Endodermal cell (in vitro differentiated cells): ENCODE measurements around the gene RAB31. TPM values are rescaled to one million over a fixed set of nuclear protein-coding genes. Genes with fewer than 3 reads are reported as not detected.
A peak's percentile ranks its signal among the peaks of the same experiment; 100 is the strongest.

ENCODE experiments used
- DNase-seq: peaks from one replicate; pipeline ENCODE4 v3.0.0-alpha.2; 2017
- H3K27ac ChIP-seq: 2 replicates; pipeline ENCODE4 v1.5.1; 2013; ENCODE audit warnings: mild to moderate bottlenecking, low read depth, low read length, moderate library complexity
- H3K27me3 ChIP-seq: 2 replicates; pipeline ENCODE4 v1.6.1; 2013; ENCODE audit warnings: mild to moderate bottlenecking, low read length, moderate library complexity; ENCODE audit not compliant: insufficient read depth, control insufficient read depth, poor library complexity, severe bottlenecking
- H3K36me3 ChIP-seq: 2 replicates; pipeline ENCODE4 v1.7.0; 2013; ENCODE audit warnings: mild to moderate bottlenecking, low read length, moderate library complexity; ENCODE audit not compliant: control insufficient read depth, insufficient read depth
- H3K4me1 ChIP-seq: one replicate; pipeline ENCODE4 v1.7.0; 2013; ENCODE audit warnings: low read length; ENCODE audit not compliant: control insufficient read depth, insufficient read depth
- H3K4me3 ChIP-seq: 2 replicates; pipeline ENCODE4 v1.5.1; 2013; ENCODE audit warnings: mild to moderate bottlenecking, low read length, moderate library complexity
- H3K9ac ChIP-seq: 2 replicates; pipeline ENCODE4 v1.6.1; 2013; ENCODE audit warnings: mild to moderate bottlenecking, low read length, moderate library complexity; ENCODE audit not compliant: poor library complexity, severe bottlenecking; ENCODE audit errors: extremely low read depth
- H3K9me3 ChIP-seq: 2 replicates; pipeline ENCODE4 v1.6.1; 2013; ENCODE audit warnings: mild to moderate bottlenecking, low read length, moderate library complexity; ENCODE audit not compliant: control insufficient read depth
- H3K27ac Mint-ChIP-seq: 2 replicates; pipeline ENCODE4 v1.8.0; 2020; ENCODE audit warnings: mixed read lengths
- H3K27me3 Mint-ChIP-seq: 2 replicates; pipeline ENCODE4 v1.8.0; 2021; ENCODE audit warnings: mild to moderate bottlenecking, mixed read lengths; ENCODE audit not compliant: insufficient read depth
- H3K36me3 Mint-ChIP-seq: 2 replicates; pipeline ENCODE4 v1.8.0; 2020; ENCODE audit warnings: low read depth, mixed read lengths
- H3K4me1 Mint-ChIP-seq: 2 replicates; pipeline ENCODE4 v1.8.0; 2020; ENCODE audit warnings: mixed read lengths
- H3K4me3 Mint-ChIP-seq: 2 replicates; pipeline ENCODE4 v1.8.0; 2020; ENCODE audit warnings: mild to moderate bottlenecking, moderate library complexity, mixed read lengths
- H3K9me3 Mint-ChIP-seq: 2 replicates; pipeline ENCODE4 v1.8.0; 2020; ENCODE audit warnings: mild to moderate bottlenecking, mixed read lengths
- WGBS, 2 experiments: methylation state at CpG; one replicate each; pipeline versions ENCODE4 v1.1.5 to v1.1.7; 2013; ENCODE audit warnings: missing lambda C conversion rate in 2 of 2, mixed read lengths in 1 of 2; ENCODE audit not compliant: insufficient coverage in 1 of 2, insufficient read length in 1 of 2; 5-methylcytosine and 5-hydroxymethylcytosine counted together
- total RNA-seq, 2 donors: library from RNA; stranded (reverse); fragmentation: NEBNext Ultra II Directional in 1 of 2; extraction: Animal tissue kit (Norgen Biotek cat#: 25700) in 1 of 2; gene quantifications; 2 replicates in 1 of 2; 3 replicates in 1 of 2; pipeline ENCODE4 v1.2.1, GENCODE V29; 2021
- TF ChIP-seq, protein P1 (sequence below): fragments of 200-600 bp; sonication (generic); conservative IDR thresholded peaks from 2 replicates; pipeline ENCODE4 v1.5.0; 2021; ENCODE audit warnings: antibody characterized with exemption, mild to moderate bottlenecking

Gene RAB31
- total RNA-seq, 2 donors from 2014 or later = 11.7 to 20.3 TPM

DNA sequence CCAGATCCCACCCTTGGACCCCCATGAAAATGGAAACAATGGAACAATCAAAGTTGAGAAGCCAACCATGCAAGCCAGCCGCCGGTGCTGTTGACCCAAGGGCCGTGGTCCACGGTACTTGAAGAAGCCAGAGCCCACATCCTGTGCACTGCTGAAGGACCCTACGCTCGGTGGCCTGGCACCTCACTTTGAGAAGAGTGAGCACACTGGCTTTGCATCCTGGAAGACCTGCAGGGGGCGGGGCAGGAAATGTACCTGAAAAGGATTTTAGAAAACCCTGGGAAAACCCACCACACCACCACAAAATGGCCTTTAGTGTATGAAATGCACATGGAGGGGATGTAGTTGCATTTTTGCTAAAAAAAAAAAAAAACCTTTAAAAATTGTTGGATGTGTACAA lies 151.1 kb downstream of the RAB31 start:
- 94 to 96% methylated on average over 4 to 6 of the region's 7 CpGs for WGBS, 2 experiments

DNA sequence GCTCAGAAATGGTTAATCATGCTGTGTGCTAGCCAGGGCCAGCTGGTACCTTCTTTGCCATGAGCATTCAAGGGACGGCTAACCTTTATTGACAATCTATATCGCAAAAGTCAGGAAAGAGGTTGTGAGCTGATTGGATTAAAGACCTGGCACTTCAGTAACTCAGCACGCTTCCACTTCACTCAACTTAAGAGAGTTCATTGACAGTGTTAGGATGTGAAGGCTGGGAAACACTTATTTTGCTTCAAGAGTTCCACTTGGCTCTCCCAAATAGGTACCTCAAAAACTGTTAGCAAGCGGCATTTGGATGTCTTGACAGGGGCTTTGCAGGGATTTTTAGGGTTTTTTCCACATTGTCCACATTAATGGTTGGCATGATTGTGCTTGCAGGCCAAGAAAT lies 152.6 kb downstream of the RAB31 start:
- H3K27me3 Mint-ChIP-seq = no peaks in the 10 kb centered on the region
- H3K9me3 ChIP-seq = peaks cover 11% of the 10 kb centered on the region

More for the DNA sequence above, 151.1 kb downstream of the RAB31 start:
- Mint-ChIP-seq H3K4me3 (no peak overlapping the region), H3K4me1 (no peaks in the 10 kb centered on the region), H3K27ac (no peak overlapping the region), H3K9me3 (no peaks in the 10 kb centered on the region), H3K27me3 (no peaks in the 10 kb centered on the region), H3K36me3 (no peaks in the 10 kb centered on the region)
- Histone ChIP-seq H3K9ac (no peak overlapping the region), H3K9me3 (no peaks in the 10 kb centered on the region), H3K36me3 (no peaks in the 10 kb centered on the region), H3K4me1 (no peaks in the 10 kb centered on the region), H3K27ac (no peak overlapping the region), H3K27me3 (no peaks in the 10 kb centered on the region), H3K4me3 (no peak overlapping the region)
- DNase-seq = no peak
- TF ChIP-seq, protein P1, sequence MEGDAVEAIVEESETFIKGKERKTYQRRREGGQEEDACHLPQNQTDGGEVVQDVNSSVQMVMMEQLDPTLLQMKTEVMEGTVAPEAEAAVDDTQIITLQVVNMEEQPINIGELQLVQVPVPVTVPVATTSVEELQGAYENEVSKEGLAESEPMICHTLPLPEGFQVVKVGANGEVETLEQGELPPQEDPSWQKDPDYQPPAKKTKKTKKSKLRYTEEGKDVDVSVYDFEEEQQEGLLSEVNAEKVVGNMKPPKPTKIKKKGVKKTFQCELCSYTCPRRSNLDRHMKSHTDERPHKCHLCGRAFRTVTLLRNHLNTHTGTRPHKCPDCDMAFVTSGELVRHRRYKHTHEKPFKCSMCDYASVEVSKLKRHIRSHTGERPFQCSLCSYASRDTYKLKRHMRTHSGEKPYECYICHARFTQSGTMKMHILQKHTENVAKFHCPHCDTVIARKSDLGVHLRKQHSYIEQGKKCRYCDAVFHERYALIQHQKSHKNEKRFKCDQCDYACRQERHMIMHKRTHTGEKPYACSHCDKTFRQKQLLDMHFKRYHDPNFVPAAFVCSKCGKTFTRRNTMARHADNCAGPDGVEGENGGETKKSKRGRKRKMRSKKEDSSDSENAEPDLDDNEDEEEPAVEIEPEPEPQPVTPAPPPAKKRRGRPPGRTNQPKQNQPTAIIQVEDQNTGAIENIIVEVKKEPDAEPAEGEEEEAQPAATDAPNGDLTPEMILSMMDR = peak; percentile 63

DNA sequence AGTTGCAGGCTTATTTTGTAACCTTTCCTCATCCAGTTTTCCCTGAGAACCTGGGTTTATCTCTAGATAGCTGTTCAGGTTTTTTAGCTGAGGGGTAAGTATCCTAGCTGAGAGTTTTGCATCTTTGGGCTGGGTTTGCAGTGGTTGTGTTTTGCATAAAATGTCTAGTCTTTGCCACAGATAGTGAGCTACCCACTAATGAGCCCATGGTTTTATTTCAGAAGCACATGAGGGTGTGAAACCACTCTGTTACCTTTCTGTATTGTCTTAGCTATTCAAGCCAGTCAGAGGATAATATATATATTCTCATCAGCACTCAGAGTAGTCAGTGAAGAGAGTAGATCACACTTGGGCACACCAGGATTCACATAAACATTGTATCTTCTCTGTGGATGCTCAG lies 153.1 kb downstream of the RAB31 start:
- Histone ChIP-seq H3K4me1 (no peaks in the 10 kb centered on the region), H3K36me3 (no peaks in the 10 kb centered on the region), H3K9me3 (peaks cover 16% of the 10 kb centered on the region), H3K4me3 (no peak overlapping the region), H3K27me3 (no peaks in the 10 kb centered on the region), H3K27ac (no peak overlapping the region), H3K9ac (no peak overlapping the region)
- H3K9me3 Mint-ChIP-seq = peaks cover 16% of the 10 kb centered on the region
- H3K27me3 Mint-ChIP-seq = no peaks in the 10 kb centered on the region
- H3K4me1 Mint-ChIP-seq = no peaks in the 10 kb centered on the region
- DNase-seq = no peak
- no peak overlapping the region for H3K4me3 Mint-ChIP-seq
- H3K27ac Mint-ChIP-seq = no peak overlapping the region
- H3K36me3 Mint-ChIP-seq = no peaks in the 10 kb centered on the region
- TF ChIP-seq, protein P1 = no peak

More for the DNA sequence above, 152.6 kb downstream of the RAB31 start:
- peaks cover 11% of the 10 kb centered on the region for H3K9me3 Mint-ChIP-seq
- Histone ChIP-seq H3K27ac (no peak overlapping the region), H3K9ac (no peak overlapping the region), H3K36me3 (no peaks in the 10 kb centered on the region), H3K4me3 (no peak overlapping the region), H3K4me1 (no peaks in the 10 kb centered on the region), H3K27me3 (no peaks in the 10 kb centered on the region)
- H3K36me3 Mint-ChIP-seq = no peaks in the 10 kb centered on the region
- no peak overlapping the region for H3K27ac Mint-ChIP-seq
- TF ChIP-seq, protein P1 = no peak
- H3K4me1 Mint-ChIP-seq = no peaks in the 10 kb centered on the region
- 66 to 71% methylated on average over 4 of the region's 4 CpGs for WGBS, 2 experiments
- DNase-seq = no peak
- no peak overlapping the region for H3K4me3 Mint-ChIP-seq
